Epithelial cell of prostate (primary cell): Measurements from ENCODE around the gene ABL2.
"Not testable (repeated sequence)": the region's sequence is repeated elsewhere in the genome, so short reads cannot be mapped to it uniquely, and the experiment has no call there.

Source experiments
- DNase-seq: peaks from one replicate; pipeline ENCODE4 v3.0.0-alpha.2; 2011; ENCODE audit warnings: low read depth, low spot score
- H3K27ac ChIP-seq: fragments of 450-650 bp; 2 replicates; pipeline ENCODE4 v1.5.1; 2017; ENCODE audit warnings: mild to moderate bottlenecking

ABL2 gene

GRCh38 chr1:179229214-179230140 is at the start of gene ABL2:
Gene ABL2 (minus strand): TSS chr1:179229677. CDS start chr1:179229397, 280 bp downstream.
- peak within 1 kb of the TSS; percentile 53 for H3K27ac ChIP-seq
- no peak for DNase-seq

- no peak overlapping the region for H3K27ac ChIP-seq
- DNase-seq = no peak
These were observed 49.4 kb upstream of the ABL2 start for GRCh38 chr1:179278920-179279319.

- not testable (repeated sequence) for DNase-seq
These were observed 44.9 kb upstream of the ABL2 start for GRCh38 chr1:179274424-179274823.

GRCh38 chr1:179269071-179269470 is 39.6 kb upstream of the ABL2 start:
- no peak overlapping the region for H3K27ac ChIP-seq
- DNase-seq = no peak

More at GRCh38 chr1:179274424-179274823, 44.9 kb upstream of the ABL2 start:
- not testable (repeated sequence) for H3K27ac ChIP-seq

GRCh38 chr1:179264507-179264906 is 35.0 kb upstream of the ABL2 start:
- no peak overlapping the region for H3K27ac ChIP-seq
- no peak for DNase-seq

- no peak overlapping the region for H3K27ac ChIP-seq
- no peak for DNase-seq
These were observed 33.6 kb upstream of the ABL2 start for GRCh38 chr1:179263121-179263520.

GRCh38 chr1:179262183-179262582 is 32.7 kb upstream of the ABL2 start:
- no peak overlapping the region for H3K27ac ChIP-seq

GRCh38 chr1:179253286-179253972 is 24.0 kb upstream of the ABL2 start:
- no peak overlapping the region for H3K27ac ChIP-seq
- no peak for DNase-seq

More at GRCh38 chr1:179262183-179262582, 32.7 kb upstream of the ABL2 start:
- DNase-seq = no peak

- no peak for DNase-seq
- no peak overlapping the region for H3K27ac ChIP-seq
These were observed 23.1 kb upstream of the ABL2 start for GRCh38 chr1:179252606-179253005.

GRCh38 chr1:179251675-179252074 is 22.2 kb upstream of the ABL2 start:
- DNase-seq = no peak
- no peak overlapping the region for H3K27ac ChIP-seq

- DNase-seq = no peak
- no peak overlapping the region for H3K27ac ChIP-seq
These were observed 18.4 kb upstream of the ABL2 start for GRCh38 chr1:179247923-179248322.

GRCh38 chr1:179245426-179245825 is 15.9 kb upstream of the ABL2 start:
- not testable (repeated sequence) for H3K27ac ChIP-seq, DNase-seq

GRCh38 chr1:179241530-179242097 is 12.1 kb upstream of the ABL2 start:
- DNase-seq = no peak
- H3K27ac ChIP-seq = no peak overlapping the region

GRCh38 chr1:179237222-179237621 is 7.7 kb upstream of the ABL2 start:
- DNase-seq = no peak

GRCh38 chr1:179234863-179235262 is 5.4 kb upstream of the ABL2 start:
- peak overlapping the region; percentile 63 for H3K27ac ChIP-seq
- DNase-seq = no peak

More at GRCh38 chr1:179237222-179237621, 7.7 kb upstream of the ABL2 start:
- no peak overlapping the region for H3K27ac ChIP-seq

- DNase-seq = no peak
- peak overlapping the region; percentile 34 for H3K27ac ChIP-seq
These were observed 2.4 kb upstream of the ABL2 start for GRCh38 chr1:179231923-179232322.

- no peak for DNase-seq
- no peak overlapping the region for H3K27ac ChIP-seq
These were observed 1.2 kb upstream of the ABL2 start for GRCh38 chr1:179230721-179231120.

GRCh38 chr1:179230251-179230650 is 774 bp upstream of the ABL2 start:
- DNase-seq = no peak
- peak overlapping the region; percentile 53 for H3K27ac ChIP-seq

GRCh38 chr1:179228783-179229213 is 679 bp downstream of the ABL2 start:
- DNase-seq = no peak

GRCh38 chr1:179226738-179227137 is 2.7 kb downstream of the ABL2 start:
- DNase-seq = no peak
- no peak overlapping the region for H3K27ac ChIP-seq

More at GRCh38 chr1:179228783-179229213, 679 bp downstream of the ABL2 start:
- H3K27ac ChIP-seq = peak overlapping the region; percentile 53

GRCh38 chr1:179224466-179224865 is 5.0 kb downstream of the ABL2 start:
- not testable (repeated sequence) for DNase-seq, H3K27ac ChIP-seq
